IMR-90 (cell line): Measurements from ENCODE around the gene ISM2. TPM values are rescaled to one million over a fixed set of nuclear protein-coding genes. Genes with fewer than 3 reads are reported as not detected.

Experiments
- ATAC-seq: fragments of 200-7000 bp; cut with Tn5 transposase; 2 replicates; pipeline ENCODE4 v1.9.1; 2020; ENCODE audit warnings: low read depth, mild to moderate bottlenecking, moderate library complexity
- BruUV-seq: library from RNA; stranded (reverse); fragments of 400-500 nt; replicated peaks from 2 replicates; lab custom pipeline; 2021; lab: Mats Ljungman, UMichigan
- CTCF ChIA-PET: fragments of 300-600 bp; formaldehyde crosslinking; extraction: SDS; loops from one replicate; lab custom pipeline; 2021; ENCODE audit warnings: antibody characterized with exemption; lab: Yijun Ruan, JAX
- POLR2A ChIA-PET: fragments of 300-600 bp; sonication (Branson Sonifier 250); formaldehyde crosslinking; loops from one replicate; lab custom pipeline; 2022; ENCODE audit warnings: antibody characterized with exemption; ENCODE audit not compliant: unreplicated experiment; lab: Charles Lee
- DNase-seq: peaks from one replicate; pipeline ENCODE4 v3.0.0; 2013
- H2AFZ ChIP-seq: replicated peaks from 2 replicates; pipeline ENCODE3; 2013; ENCODE audit warnings: low read length, mild to moderate bottlenecking; ENCODE audit not compliant: poor library complexity
- H2AK5ac ChIP-seq: 2 replicates; pipeline ENCODE4 v1.6.1; 2013; ENCODE audit warnings: low read depth, low read length, inconsistent platforms
- H2AK9ac ChIP-seq: replicated peaks from 2 replicates; pipeline ENCODE3; 2013; ENCODE audit warnings: mild to moderate bottlenecking, low read depth, low read length, moderate library complexity; ENCODE audit not compliant: poor library complexity
- H2BK120ac ChIP-seq: 2 replicates; pipeline ENCODE4 v1.6.1; 2013; ENCODE audit warnings: low read depth, low read length, inconsistent platforms
- H2BK15ac ChIP-seq: 3 replicates; pipeline ENCODE4 v1.6.1; 2013; ENCODE audit warnings: low read depth, low read length, inconsistent platforms
- H2BK20ac ChIP-seq: 2 replicates; pipeline ENCODE4 v1.6.1; 2013; ENCODE audit warnings: low read depth, mild to moderate bottlenecking, inconsistent platforms, low read length, moderate library complexity
- H2BK5ac ChIP-seq: 2 replicates; pipeline ENCODE4 v1.6.1; 2013; ENCODE audit warnings: mild to moderate bottlenecking, low read depth, low read length, inconsistent platforms; ENCODE audit not compliant: poor library complexity, severe bottlenecking
- H3K14ac ChIP-seq: replicated peaks from 2 replicates; pipeline ENCODE4 v1.6.1; 2013; ENCODE audit warnings: low read depth, low read length, inconsistent platforms
- H3K18ac ChIP-seq: 2 replicates; pipeline ENCODE4 v1.6.1; 2013; ENCODE audit warnings: low read depth, low read length, control low read depth
- H3K23ac ChIP-seq: 2 replicates; pipeline ENCODE4 v1.6.1; 2013; ENCODE audit warnings: low read depth, low read length, inconsistent platforms
- H3K27ac ChIP-seq: 2 replicates; pipeline ENCODE4 v1.5.1; 2013; ENCODE audit warnings: mild to moderate bottlenecking, control low read depth, low read length; ENCODE audit not compliant: insufficient read depth
- H3K27me3 ChIP-seq: 2 replicates; pipeline ENCODE4 v1.6.1; 2013; ENCODE audit warnings: low read length; ENCODE audit not compliant: control insufficient read depth, insufficient read depth
- H3K36me3 ChIP-seq: 2 replicates; pipeline ENCODE4 v1.6.1; 2013; ENCODE audit warnings: low read length, mixed read lengths; ENCODE audit not compliant: control insufficient read depth, insufficient read depth
- H3K4ac ChIP-seq: 2 replicates; pipeline ENCODE4 v1.6.1; 2013; ENCODE audit warnings: low read depth, low read length, inconsistent platforms
- H3K4me1 ChIP-seq: 2 replicates; pipeline ENCODE4 v1.6.1; 2013; ENCODE audit warnings: low read length, mixed read lengths; ENCODE audit not compliant: control insufficient read depth, insufficient read depth
- H3K4me2 ChIP-seq: 2 replicates; pipeline ENCODE4 v1.6.1; 2013; ENCODE audit warnings: low read depth, mild to moderate bottlenecking, control low read depth, low read length, moderate library complexity
- H3K4me3 ChIP-seq: 2 replicates; pipeline ENCODE4 v1.5.1; 2013; ENCODE audit warnings: low read depth, mild to moderate bottlenecking, control low read depth, low read length, moderate library complexity; ENCODE audit not compliant: insufficient read depth
- H3K56ac ChIP-seq: 2 replicates; pipeline ENCODE4 v1.6.1; 2013; ENCODE audit warnings: low read length, inconsistent platforms; ENCODE audit not compliant: insufficient read depth; ENCODE audit errors: extremely low read depth
- H3K79me1 ChIP-seq, 2 experiments: 2 replicates each; pipeline ENCODE4 v1.6.1; 2013; ENCODE audit warnings: low read length in 2 of 2, inconsistent platforms in 1 of 2, low read depth in 1 of 2
- H3K9ac ChIP-seq: 2 replicates; pipeline ENCODE4 v1.6.1; 2013; ENCODE audit warnings: low read depth, low read length, control low read depth
- H3K9me1 ChIP-seq: 2 replicates; pipeline ENCODE4 v1.6.1; 2013; ENCODE audit warnings: low read length, inconsistent platforms; ENCODE audit not compliant: insufficient read depth
- H3K9me3 ChIP-seq: 2 replicates; pipeline ENCODE4 v1.6.1; 2013; ENCODE audit warnings: low read length; ENCODE audit not compliant: control insufficient read depth, insufficient read depth
- H4K20me1 ChIP-seq: 2 replicates; pipeline ENCODE4 v1.6.1; 2013; ENCODE audit warnings: low read length, inconsistent platforms; ENCODE audit not compliant: insufficient read depth
- H4K5ac ChIP-seq: 2 replicates; pipeline ENCODE4 v1.6.1; 2013; ENCODE audit warnings: mild to moderate bottlenecking, low read depth, low read length, control low read depth
- H4K8ac ChIP-seq, 2 experiments: 2 replicates each; pipeline ENCODE4 v1.6.1; 2013; ENCODE audit warnings: low read depth in 2 of 2, low read length in 2 of 2, control low read depth in 1 of 2, inconsistent platforms in 1 of 2
- H4K91ac ChIP-seq: 2 replicates; pipeline ENCODE4 v1.6.1; 2013; ENCODE audit warnings: low read depth, low read length, inconsistent platforms; ENCODE audit not compliant: insufficient read depth
- CHD1 ChIP-seq: IDR thresholded peaks from 2 replicates; pipeline ENCODE4 v1.6.1; 2012; ENCODE audit warnings: low read depth, low read length, improper control_type of control experiment
- NFE2L2 ChIP-seq: fragments of 150-350 bp; IDR thresholded peaks from 2 replicates; pipeline ENCODE4 v1.6.1; 2016; ENCODE audit warnings: low read depth, mild to moderate bottlenecking, low read length
- RCOR1 ChIP-seq: IDR thresholded peaks from 2 replicates; pipeline ENCODE4 v1.6.1; 2012; ENCODE audit warnings: mild to moderate bottlenecking, low read length, improper control_type of control experiment; ENCODE audit not compliant: insufficient replicate concordance
- SMC3 ChIP-seq: fragments of 150-350 bp; IDR thresholded peaks from 2 replicates; pipeline ENCODE4 v1.6.1; 2016; ENCODE audit warnings: low read depth, mild to moderate bottlenecking, antibody characterized with exemption, low read length, moderate library complexity
- WGBS, 2 experiments: methylation state at CpG; one replicate each; pipeline versions ENCODE4 v1.1.5 to v1.1.7; 2013; ENCODE audit warnings: missing lambda C conversion rate in 2 of 2; ENCODE audit not compliant: insufficient read length in 1 of 2; ENCODE audit errors: extremely low coverage in 2 of 2; 5-methylcytosine and 5-hydroxymethylcytosine counted together
- dilution Hi-C: fragments of 300-500 bp; cut with HindIII; formaldehyde crosslinking; loops from one replicate; pipeline ENCODE4 v1.14.3; 2018; ENCODE audit warnings: low sequenced_read_pairs; ENCODE audit not compliant: unreplicated experiment
- in situ Hi-C: fragments of 300-500 bp; cut with MboI; formaldehyde crosslinking; loops from 3 replicates; pipeline ENCODE4 v1.14.3; 2019; ENCODE audit warnings: low sequenced_read_pairs, inconsistent platforms, mixed read lengths
- intact Hi-C: fragments of 100-400 bp; cut with micrococcal nuclease; formaldehyde crosslinking; loops from 2 replicates; pipeline ENCODE4 v1.10.0; 2022
- polyA plus RNA-seq, 3 experiments: library from polyadenylated mRNA; depleted of rRNA; stranded (reverse); fragments of >200 nt; gene quantifications; 2 replicates each; pipeline ENCODE4 v1.2.3, GENCODE V29; 2012; ENCODE audit warnings: low replicate concordance in 1 of 3
- total RNA-seq: library from RNA; depleted of rRNA; stranded (reverse); fragments of >200 nt; gene quantifications from 2 replicates; pipeline ENCODE4 v1.2.3, GENCODE V29; 2012
- TF ChIP-seq, protein P1 (sequence below): conservative IDR thresholded peaks from 2 replicates; pipeline ENCODE4 v1.5.1; 2012; ENCODE audit warnings: mild to moderate bottlenecking, low read depth, low read length, improper control_type of control experiment

The ISM2 gene
- total and polyA plus RNA-seq, 2 of the 4 experiments (the other 2 are of a cell fraction) = under 0.01 to 0.12 TPM

DNA sequence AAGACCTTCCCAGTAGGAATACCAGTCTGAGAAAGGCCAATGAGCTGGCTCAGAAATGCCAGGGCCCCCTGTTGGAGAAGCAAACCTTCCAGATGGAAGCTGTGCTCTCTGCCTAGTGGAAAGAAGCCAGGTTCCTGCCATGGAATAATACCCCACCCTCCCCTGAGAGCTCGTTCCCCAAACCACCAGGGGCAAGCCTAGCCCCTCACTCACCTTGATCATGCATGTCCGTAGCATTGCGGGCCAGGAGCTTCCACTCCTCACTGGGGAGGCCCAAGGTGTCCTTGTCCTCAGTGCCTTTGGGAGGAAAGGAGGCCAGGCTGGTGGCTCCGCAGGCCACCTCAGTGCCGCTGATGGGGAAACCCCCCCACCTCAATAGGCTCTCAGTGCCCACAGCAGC is 20.6 kb downstream of the ISM2 start:
- Histone ChIP-seq H4K91ac (no peak overlapping the region), H2BK5ac (no peak overlapping the region), H3K18ac (no peak overlapping the region), H3K4ac (no peak overlapping the region), H2AK5ac (no peak overlapping the region), H3K9me1 (no peaks in the 10 kb centered on the region), H3K23ac (no peak overlapping the region), H3K27me3 (peaks cover 16% of the 10 kb centered on the region), H2BK15ac (no peak overlapping the region), H3K14ac (no peak overlapping the region), H2BK120ac (no peak overlapping the region), H3K9me3 (no peaks in the 10 kb centered on the region), H2AK9ac (no peak overlapping the region), H3K56ac (no peak overlapping the region), H4K5ac (no peak overlapping the region), H3K4me3 (no peak overlapping the region), H3K4me2 (no peak overlapping the region), H4K8ac (no peak overlapping the region), H2AFZ (no peak overlapping the region), H3K9ac (no peak overlapping the region), H3K79me1 (no peaks in the 10 kb centered on the region), H3K36me3 (no peaks in the 10 kb centered on the region), H2BK20ac (no peak overlapping the region), H3K27ac (no peak overlapping the region), H4K20me1 (no peaks in the 10 kb centered on the region; the same call in 1 of the 2 replicates), H3K4me1 (no peaks in the 10 kb centered on the region)
- DNase-seq = no peak
- intact Hi-C loops (no loop called here), dilution Hi-C loops (no loop called here), in situ Hi-C loops (no loop called here)
- BruUV-seq = no TSS peak
- POLR2A ChIA-PET = no interaction called here
- TF ChIP-seq NFE2L2 = no peak
- TF ChIP-seq, protein P1, sequence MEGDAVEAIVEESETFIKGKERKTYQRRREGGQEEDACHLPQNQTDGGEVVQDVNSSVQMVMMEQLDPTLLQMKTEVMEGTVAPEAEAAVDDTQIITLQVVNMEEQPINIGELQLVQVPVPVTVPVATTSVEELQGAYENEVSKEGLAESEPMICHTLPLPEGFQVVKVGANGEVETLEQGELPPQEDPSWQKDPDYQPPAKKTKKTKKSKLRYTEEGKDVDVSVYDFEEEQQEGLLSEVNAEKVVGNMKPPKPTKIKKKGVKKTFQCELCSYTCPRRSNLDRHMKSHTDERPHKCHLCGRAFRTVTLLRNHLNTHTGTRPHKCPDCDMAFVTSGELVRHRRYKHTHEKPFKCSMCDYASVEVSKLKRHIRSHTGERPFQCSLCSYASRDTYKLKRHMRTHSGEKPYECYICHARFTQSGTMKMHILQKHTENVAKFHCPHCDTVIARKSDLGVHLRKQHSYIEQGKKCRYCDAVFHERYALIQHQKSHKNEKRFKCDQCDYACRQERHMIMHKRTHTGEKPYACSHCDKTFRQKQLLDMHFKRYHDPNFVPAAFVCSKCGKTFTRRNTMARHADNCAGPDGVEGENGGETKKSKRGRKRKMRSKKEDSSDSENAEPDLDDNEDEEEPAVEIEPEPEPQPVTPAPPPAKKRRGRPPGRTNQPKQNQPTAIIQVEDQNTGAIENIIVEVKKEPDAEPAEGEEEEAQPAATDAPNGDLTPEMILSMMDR = no peak
- no peak for TF ChIP-seq RCOR1
- TF ChIP-seq SMC3 = no peak
- no peak for TF ChIP-seq CHD1
- CTCF ChIA-PET = no interaction called here
- ATAC-seq = no peak
- no CpG with 5 or more reads among the region's 5 CpGs for WGBS, 2 experiments
